IMR-90 (cell line): ENCODE results near the gene MS4A12.

Experiments
- BHLHE40 ChIP-seq: fragments of 150-350 bp; IDR thresholded peaks from 2 replicates; pipeline ENCODE4 v1.6.1; 2016; ENCODE audit warnings: mild to moderate bottlenecking, low read depth, low read length
- CEBPB ChIP-seq: IDR thresholded peaks from 2 replicates; pipeline ENCODE4 v1.6.1; 2012; ENCODE audit warnings: low read depth, low read length, improper control_type of control experiment
- CTCF ChIP-seq: conservative IDR thresholded peaks from 2 replicates; pipeline ENCODE4 v1.5.1; 2012; ENCODE audit warnings: mild to moderate bottlenecking, low read depth, low read length, improper control_type of control experiment
- ELK1 ChIP-seq: fragments of 150-350 bp; IDR thresholded peaks from 2 replicates; pipeline ENCODE4 v1.6.1; 2016; ENCODE audit warnings: low read depth, mild to moderate bottlenecking, low read length, moderate library complexity, borderline replicate concordance
- MAFK ChIP-seq: IDR thresholded peaks from 2 replicates; pipeline ENCODE4 v1.6.1; 2012; ENCODE audit warnings: low read depth, low read length, improper control_type of control experiment
- NFE2L2 ChIP-seq: fragments of 150-350 bp; IDR thresholded peaks from 2 replicates; pipeline ENCODE4 v1.6.1; 2016; ENCODE audit warnings: low read depth, mild to moderate bottlenecking, low read length
- POLR2A ChIP-seq: IDR thresholded peaks from 2 replicates; pipeline ENCODE4 v1.6.1; 2012; ENCODE audit warnings: mild to moderate bottlenecking, low read depth, low read length
- RAD21 ChIP-seq: IDR thresholded peaks from 2 replicates; pipeline ENCODE4 v1.6.1; 2012; ENCODE audit warnings: low read length, improper control_type of control experiment
- SMC3 ChIP-seq: fragments of 150-350 bp; IDR thresholded peaks from 2 replicates; pipeline ENCODE4 v1.6.1; 2016; ENCODE audit warnings: low read depth, mild to moderate bottlenecking, antibody characterized with exemption, low read length, moderate library complexity

- TF ChIP-seq BHLHE40, result no peak
- no peak for TF ChIP-seq CTCF
- no peak for TF ChIP-seq NFE2L2
- no peak for TF ChIP-seq ELK1
- TF ChIP-seq RAD21, result no peak
- TF ChIP-seq POLR2A, result no peak
- no peak for TF ChIP-seq CEBPB
- TF ChIP-seq SMC3, result no peak
- no peak for TF ChIP-seq MAFK
Measured at GRCh38 chr11:60528465-60528864, 35.9 kb downstream of the MS4A12 start.
